GM12878 (cell line): ENCODE results near the gene CRYL1. TPM values are rescaled to one million over a fixed set of nuclear protein-coding genes. Genes with fewer than 3 reads are reported as not detected.

Experiments
- CREB1 ChIP-seq: IDR thresholded peaks from 2 replicates; pipeline ENCODE4 v1.6.1; 2012; ENCODE audit warnings: low read depth, mild to moderate bottlenecking, inconsistent platforms
- MYC ChIP-seq: IDR thresholded peaks from 2 replicates; pipeline ENCODE4 v1.6.1; 2011; ENCODE audit warnings: mild to moderate bottlenecking, low read length, moderate library complexity, inconsistent platforms; ENCODE audit not compliant: insufficient read depth, insufficient replicate concordance, insufficient read length, severe bottlenecking
- SIX5 ChIP-seq: IDR thresholded peaks from 2 replicates; pipeline ENCODE4 v1.6.1; 2011; ENCODE audit warnings: mild to moderate bottlenecking, low read depth, low read length, moderate library complexity; ENCODE audit not compliant: severe bottlenecking
- ZNF24 ChIP-seq: fragments of 450-650 bp; IDR thresholded peaks from 2 replicates; pipeline ENCODE4 v1.6.1; 2017; ENCODE audit warnings: antibody characterized with exemption, mild to moderate bottlenecking
- ZNF622 ChIP-seq: fragments of 450-650 bp; IDR thresholded peaks from 2 replicates; pipeline ENCODE4 v1.6.1; 2017; ENCODE audit warnings: mild to moderate bottlenecking, inconsistent platforms
- polyA plus RNA-seq, 11 experiments: library from polyadenylated mRNA; depleted of rRNA in 4 of 11; unstranded in 6 of 11; stranded (reverse) in 5 of 11; fragments of >200 nt; fragmentation: Nextera tagmentation in 4 of 11; fragmentation: Illumina TruSeq in 1 of 11; extraction: Ambion mirVana in 4 of 11; extraction: Trizol in 1 of 11; gene quantifications; 1 replicate in 1 of 11; 2 replicates in 10 of 11; pipeline versions ENCODE4 v1.2.1 to v1.2.3, GENCODE V29; 2011 to 2016; ENCODE audit warnings: inconsistent platforms in 2 of 11, missing spikeins in 2 of 11, low read depth in 1 of 11
- total RNA-seq, 4 experiments: library from RNA; depleted of rRNA in 3 of 4; stranded (reverse); fragments of >200 nt in 3 of 4; fragmentation: Illumina TruSeq in 1 of 4; extraction: Trizol in 1 of 4; gene quantifications; 2 replicates each; pipeline versions ENCODE4 v1.2.1 to v1.2.3, GENCODE V29; 2013 to 2021
- TF ChIP-seq, protein P1 (sequence below): IDR thresholded peaks from 2 replicates; pipeline ENCODE4 v1.6.1; 2012; ENCODE audit warnings: mild to moderate bottlenecking, low read depth, low read length
- TF ChIP-seq, protein P2 (sequence below): fragments of 450-650 bp; formaldehyde crosslinking; IDR thresholded peaks from 2 replicates; pipeline ENCODE4 v1.4.0; 2020; ENCODE audit warnings: mild to moderate bottlenecking, moderate library complexity

CRYL1 gene
- total and polyA plus RNA-seq, 10 of the 15 experiments (the other 5 are each of a cell fraction or from before 2014, with no cell fraction given), result 5.5 to 36.7 (median 12.2) TPM

DNA sequence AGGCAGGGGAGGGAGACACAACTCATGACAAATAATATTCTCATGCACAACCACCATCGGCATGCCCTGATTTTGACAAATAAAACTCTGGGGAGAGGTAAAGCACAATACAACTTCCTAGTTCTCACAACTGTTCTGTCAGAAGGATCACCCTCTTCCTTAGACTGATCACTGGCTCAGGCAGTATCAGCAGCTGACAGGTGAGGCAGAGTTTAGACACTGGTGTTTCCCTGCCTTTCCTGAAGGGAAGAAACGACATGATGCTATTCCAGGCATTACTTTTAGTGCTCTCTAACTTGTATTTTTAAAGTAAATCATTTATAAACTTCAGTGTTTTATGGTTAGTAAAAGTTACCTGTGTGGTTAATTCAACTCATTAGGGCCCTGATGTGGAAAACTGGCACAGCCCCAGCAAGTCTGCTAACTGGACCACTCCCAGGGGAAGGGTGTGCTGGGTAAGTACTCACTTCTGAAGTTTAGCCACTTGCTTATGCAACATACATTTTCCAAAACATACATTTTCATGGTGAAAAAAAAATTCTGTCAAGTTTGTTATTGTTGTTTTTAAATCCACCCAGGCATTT lies 82.8 kb downstream of the CRYL1 start (continued):
- TF ChIP-seq CREB1, result no peak
- TF ChIP-seq MYC, result no peak
- no peak for TF ChIP-seq SIX5
- TF ChIP-seq, protein P1, sequence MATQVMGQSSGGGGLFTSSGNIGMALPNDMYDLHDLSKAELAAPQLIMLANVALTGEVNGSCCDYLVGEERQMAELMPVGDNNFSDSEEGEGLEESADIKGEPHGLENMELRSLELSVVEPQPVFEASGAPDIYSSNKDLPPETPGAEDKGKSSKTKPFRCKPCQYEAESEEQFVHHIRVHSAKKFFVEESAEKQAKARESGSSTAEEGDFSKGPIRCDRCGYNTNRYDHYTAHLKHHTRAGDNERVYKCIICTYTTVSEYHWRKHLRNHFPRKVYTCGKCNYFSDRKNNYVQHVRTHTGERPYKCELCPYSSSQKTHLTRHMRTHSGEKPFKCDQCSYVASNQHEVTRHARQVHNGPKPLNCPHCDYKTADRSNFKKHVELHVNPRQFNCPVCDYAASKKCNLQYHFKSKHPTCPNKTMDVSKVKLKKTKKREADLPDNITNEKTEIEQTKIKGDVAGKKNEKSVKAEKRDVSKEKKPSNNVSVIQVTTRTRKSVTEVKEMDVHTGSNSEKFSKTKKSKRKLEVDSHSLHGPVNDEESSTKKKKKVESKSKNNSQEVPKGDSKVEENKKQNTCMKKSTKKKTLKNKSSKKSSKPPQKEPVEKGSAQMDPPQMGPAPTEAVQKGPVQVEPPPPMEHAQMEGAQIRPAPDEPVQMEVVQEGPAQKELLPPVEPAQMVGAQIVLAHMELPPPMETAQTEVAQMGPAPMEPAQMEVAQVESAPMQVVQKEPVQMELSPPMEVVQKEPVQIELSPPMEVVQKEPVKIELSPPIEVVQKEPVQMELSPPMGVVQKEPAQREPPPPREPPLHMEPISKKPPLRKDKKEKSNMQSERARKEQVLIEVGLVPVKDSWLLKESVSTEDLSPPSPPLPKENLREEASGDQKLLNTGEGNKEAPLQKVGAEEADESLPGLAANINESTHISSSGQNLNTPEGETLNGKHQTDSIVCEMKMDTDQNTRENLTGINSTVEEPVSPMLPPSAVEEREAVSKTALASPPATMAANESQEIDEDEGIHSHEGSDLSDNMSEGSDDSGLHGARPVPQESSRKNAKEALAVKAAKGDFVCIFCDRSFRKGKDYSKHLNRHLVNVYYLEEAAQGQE, result no peak
- TF ChIP-seq, protein P2, sequence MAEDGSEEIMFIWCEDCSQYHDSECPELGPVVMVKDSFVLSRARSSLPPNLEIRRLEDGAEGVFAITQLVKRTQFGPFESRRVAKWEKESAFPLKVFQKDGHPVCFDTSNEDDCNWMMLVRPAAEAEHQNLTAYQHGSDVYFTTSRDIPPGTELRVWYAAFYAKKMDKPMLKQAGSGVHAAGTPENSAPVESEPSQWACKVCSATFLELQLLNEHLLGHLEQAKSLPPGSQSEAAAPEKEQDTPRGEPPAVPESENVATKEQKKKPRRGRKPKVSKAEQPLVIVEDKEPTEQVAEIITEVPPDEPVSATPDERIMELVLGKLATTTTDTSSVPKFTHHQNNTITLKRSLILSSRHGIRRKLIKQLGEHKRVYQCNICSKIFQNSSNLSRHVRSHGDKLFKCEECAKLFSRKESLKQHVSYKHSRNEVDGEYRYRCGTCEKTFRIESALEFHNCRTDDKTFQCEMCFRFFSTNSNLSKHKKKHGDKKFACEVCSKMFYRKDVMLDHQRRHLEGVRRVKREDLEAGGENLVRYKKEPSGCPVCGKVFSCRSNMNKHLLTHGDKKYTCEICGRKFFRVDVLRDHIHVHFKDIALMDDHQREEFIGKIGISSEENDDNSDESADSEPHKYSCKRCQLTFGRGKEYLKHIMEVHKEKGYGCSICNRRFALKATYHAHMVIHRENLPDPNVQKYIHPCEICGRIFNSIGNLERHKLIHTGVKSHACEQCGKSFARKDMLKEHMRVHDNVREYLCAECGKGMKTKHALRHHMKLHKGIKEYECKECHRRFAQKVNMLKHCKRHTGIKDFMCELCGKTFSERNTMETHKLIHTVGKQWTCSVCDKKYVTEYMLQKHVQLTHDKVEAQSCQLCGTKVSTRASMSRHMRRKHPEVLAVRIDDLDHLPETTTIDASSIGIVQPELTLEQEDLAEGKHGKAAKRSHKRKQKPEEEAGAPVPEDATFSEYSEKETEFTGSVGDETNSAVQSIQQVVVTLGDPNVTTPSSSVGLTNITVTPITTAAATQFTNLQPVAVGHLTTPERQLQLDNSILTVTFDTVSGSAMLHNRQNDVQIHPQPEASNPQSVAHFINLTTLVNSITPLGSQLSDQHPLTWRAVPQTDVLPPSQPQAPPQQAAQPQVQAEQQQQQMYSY, result no peak
- no peak for TF ChIP-seq ZNF622
- TF ChIP-seq ZNF24, result no peak
